Astrocyte of the spinal cord (primary cell): Measurements from ENCODE around the gene IL1RN.

ENCODE experiments used
- DNase-seq: peaks from one replicate; pipeline ENCODE4 v3.0.0; 2011; ENCODE audit warnings: low read depth, low spot score
- H3K4me3 ChIP-seq: 2 replicates; pipeline ENCODE4 v1.5.1; 2011; ENCODE audit warnings: low read depth, mild to moderate bottlenecking, low read length, moderate library complexity
- in situ Hi-C: cut with HindIII; loops from 2 replicates; pipeline ENCODE4 v1.10.0; 2017; ENCODE audit warnings: low sequenced_read_pairs
- TF ChIP-seq, protein P1 (sequence below): IDR thresholded peaks from 2 replicates; pipeline ENCODE4 v1.5.1; 2012; ENCODE audit warnings: low read depth, mild to moderate bottlenecking, low read length, inconsistent platforms

The IL1RN gene

DNA sequence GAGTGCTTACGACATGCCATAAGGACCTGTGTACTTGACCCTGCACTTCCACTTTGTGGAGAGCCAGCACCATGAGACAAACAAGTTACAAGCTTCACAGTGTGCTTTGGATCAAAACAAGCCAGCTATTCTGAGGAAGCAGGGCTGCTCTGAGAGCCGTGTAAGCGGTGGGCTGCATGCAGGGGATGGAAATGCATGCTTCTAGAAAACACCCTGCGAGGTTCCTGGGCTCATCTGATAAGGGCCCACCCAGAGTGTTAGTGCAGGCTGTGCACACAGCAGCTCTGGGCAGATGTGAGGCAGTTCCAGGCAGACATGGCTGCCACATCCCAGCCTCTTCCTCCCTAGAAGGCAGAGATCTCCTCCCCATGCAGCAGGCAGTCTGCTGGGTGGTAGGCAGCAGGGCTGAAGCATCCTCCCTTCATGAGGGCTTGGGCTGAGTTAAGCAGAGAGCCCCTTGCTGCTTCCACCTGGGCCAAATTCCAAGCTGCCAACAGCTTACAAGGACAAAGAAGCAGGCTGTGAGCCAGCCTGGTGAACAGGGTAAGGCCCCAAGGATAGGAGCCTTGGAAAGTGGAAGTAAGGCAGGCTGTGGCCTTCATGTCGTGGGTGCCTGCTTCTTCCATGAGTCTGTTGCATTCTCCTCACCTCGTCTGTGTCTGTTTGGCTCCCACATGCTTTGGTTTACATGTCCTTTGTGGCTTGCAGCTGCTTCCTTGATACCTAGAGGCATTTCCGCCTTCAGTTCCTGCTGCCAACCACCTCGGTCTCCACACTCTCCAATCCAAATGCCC, 54.1 kb downstream of the IL1RN start:
- DNase-seq, result no peak
- TF ChIP-seq, protein P1, sequence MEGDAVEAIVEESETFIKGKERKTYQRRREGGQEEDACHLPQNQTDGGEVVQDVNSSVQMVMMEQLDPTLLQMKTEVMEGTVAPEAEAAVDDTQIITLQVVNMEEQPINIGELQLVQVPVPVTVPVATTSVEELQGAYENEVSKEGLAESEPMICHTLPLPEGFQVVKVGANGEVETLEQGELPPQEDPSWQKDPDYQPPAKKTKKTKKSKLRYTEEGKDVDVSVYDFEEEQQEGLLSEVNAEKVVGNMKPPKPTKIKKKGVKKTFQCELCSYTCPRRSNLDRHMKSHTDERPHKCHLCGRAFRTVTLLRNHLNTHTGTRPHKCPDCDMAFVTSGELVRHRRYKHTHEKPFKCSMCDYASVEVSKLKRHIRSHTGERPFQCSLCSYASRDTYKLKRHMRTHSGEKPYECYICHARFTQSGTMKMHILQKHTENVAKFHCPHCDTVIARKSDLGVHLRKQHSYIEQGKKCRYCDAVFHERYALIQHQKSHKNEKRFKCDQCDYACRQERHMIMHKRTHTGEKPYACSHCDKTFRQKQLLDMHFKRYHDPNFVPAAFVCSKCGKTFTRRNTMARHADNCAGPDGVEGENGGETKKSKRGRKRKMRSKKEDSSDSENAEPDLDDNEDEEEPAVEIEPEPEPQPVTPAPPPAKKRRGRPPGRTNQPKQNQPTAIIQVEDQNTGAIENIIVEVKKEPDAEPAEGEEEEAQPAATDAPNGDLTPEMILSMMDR, result no peak
- in situ Hi-C loops, result no loop called here
- no peak overlapping the region for H3K4me3 ChIP-seq

DNA sequence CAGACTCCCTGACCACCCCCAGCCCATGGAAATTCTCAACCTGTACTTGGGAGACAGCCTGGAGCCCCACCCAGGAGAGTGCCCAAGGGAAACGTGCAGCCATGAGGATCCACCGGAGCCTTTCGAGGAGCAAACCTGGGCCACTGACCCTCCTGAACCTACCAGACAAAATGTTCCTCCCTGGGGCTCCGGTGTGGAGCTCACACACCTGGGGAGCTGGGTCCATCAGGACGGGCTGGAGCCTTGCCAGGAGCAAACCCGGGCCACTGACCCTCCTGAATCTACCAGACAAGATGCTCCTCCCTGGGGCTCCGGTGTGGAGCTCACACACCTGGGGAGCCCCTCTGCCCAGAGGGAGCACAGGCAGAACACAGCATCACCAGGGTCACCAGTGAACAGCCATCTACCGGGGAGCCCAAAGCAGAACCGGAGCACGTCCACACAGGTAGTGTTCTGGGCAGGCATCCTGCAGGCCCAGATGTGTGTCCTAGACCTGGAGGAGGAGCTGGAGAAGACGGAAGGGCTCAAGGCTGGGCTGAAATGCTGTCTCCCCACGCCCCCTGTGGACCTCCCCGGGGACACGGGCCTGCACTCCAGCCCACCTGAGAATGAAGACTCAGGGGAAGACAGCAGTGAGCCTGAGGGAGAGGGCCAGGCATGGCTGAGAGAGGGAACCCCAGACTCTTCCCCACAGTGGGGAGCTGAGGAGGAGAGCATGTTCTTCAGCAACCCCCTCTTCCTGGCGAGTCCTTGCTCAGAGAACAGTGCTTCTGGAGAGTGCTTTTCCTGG, 55.3 kb downstream of the IL1RN start:
- H3K4me3 ChIP-seq, result no peak overlapping the region
- DNase-seq, result no peak
- TF ChIP-seq, protein P1, result no peak
- in situ Hi-C loops, result no loop called here

GRCh38 chr2:113183264-113183663, 55.9 kb downstream of the IL1RN start:
- in situ Hi-C loops, result no loop called here
- no peak overlapping the region for H3K4me3 ChIP-seq
- TF ChIP-seq, protein P1, result no peak
- no peak for DNase-seq
